ENCODE measurements around the gene NPPA.

- TF ChIP-seq CTCF (IDR thresholded peaks at IDR 0.05) (no peak), POLR2A (IDR thresholded peaks at IDR 0.05) (no peak), EP300 (IDR thresholded peaks at IDR 0.05) (no peak), POLR2AphosphoS5 (IDR thresholded peaks at IDR 0.05) (no peak)
Observed at GRCh38 chr1:11848373-11848700, 754 bp upstream of the NPPA start.

All from suprapubic skin (tissue), 4 donors.